GM23248 (cell line): Measurements from ENCODE around the gene GUCA2A.

ENCODE experiments used
- EZH2 ChIP-seq: fragments of 200-600 bp; sonication (generic); IDR thresholded peaks from 2 replicates; pipeline ENCODE4 v1.6.1; 2018; ENCODE audit warnings: antibody characterized with exemption, mild to moderate bottlenecking; ENCODE audit not compliant: insufficient read depth, poor library complexity, severe bottlenecking
- EZH2phosphoT487 ChIP-seq: fragments of 200-600 bp; sonication (generic); IDR thresholded peaks from 2 replicates; pipeline ENCODE4 v1.6.1; 2018; ENCODE audit warnings: antibody characterized with exemption, moderate library complexity, mild to moderate bottlenecking, low read depth; ENCODE audit not compliant: insufficient read depth

DNA sequence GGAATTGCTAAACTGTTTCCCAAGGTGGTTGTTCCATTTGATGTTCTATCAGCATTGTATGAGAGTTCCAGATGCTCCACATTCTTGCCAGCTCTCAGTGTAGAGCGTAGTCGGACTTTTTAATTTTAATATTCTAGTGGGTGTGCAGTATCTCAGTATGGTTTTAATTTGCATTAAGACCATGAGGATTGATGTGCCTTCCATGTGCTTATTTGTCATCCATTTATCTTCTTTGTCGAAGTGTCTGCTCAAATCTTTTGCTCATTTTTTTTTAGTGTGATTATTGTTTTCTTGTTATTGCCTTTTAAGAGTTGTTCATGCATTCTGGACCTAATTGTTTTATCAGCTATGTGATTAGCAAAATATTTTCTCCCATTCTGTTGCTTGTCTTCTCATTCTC is 25.1 kb downstream of the GUCA2A start:
- no peak for TF ChIP-seq EZH2
- no peak for TF ChIP-seq EZH2phosphoT487
